Epidermal melanocyte (primary cell): ENCODE results near the gene HIGD1C.
"Not testable (repeated sequence)": the region's sequence is repeated elsewhere in the genome, so short reads cannot be mapped to it uniquely, and the experiment has no call there.

ENCODE experiments used
- DNase-seq: peaks from one replicate; pipeline ENCODE4 v3.0.0; 2011; ENCODE audit warnings: low spot score; ENCODE audit not compliant: insufficient read length

Gene HIGD1C

DNA sequence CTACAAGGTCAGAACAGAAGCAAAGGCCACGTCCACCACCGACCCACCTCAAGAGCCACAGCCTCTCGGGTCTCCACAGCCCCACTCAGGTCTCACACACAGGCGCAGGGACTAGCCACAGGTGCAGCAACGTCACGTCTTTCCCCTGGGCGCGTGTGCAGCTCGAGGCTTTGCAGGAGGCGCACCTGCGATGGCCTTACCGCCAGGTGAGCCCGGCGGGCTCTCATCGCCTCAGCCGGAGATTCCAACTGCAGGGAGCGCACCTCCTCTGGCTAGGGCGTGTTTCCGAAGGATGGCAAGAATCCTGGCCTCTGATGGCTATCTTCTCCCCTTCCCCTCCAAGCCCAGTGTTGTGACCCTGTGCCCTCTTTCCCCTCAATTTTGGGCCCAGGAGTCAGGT, at the start of gene HIGD1C:
Gene HIGD1C, plus strand, starts transcription at position 35 of the 400 bp plus-strand sequence. CDS start 1,455 bp downstream, outside the sequence.
- no peak for DNase-seq

DNA sequence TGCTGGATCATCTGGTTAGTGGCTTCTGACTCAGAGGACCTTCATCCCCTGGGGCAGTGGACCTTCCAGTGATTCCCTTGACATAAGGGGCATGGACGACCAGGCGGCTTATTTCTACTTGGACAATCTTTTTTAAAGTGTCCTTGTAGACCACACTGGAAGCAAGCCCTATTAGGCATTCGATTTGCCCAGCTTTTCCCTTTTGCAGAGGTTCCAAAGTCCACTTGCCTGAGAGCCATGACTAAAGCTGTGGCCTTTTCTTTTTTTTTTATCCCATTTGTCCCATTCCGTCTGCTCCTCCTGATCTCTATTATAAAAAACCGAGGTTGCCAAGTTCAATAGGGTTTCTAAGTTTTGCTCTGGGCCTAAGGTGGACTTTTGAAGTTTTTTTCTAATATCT, 43.9 kb upstream of the HIGD1C start:
- DNase-seq, result not testable (repeated sequence)

DNA sequence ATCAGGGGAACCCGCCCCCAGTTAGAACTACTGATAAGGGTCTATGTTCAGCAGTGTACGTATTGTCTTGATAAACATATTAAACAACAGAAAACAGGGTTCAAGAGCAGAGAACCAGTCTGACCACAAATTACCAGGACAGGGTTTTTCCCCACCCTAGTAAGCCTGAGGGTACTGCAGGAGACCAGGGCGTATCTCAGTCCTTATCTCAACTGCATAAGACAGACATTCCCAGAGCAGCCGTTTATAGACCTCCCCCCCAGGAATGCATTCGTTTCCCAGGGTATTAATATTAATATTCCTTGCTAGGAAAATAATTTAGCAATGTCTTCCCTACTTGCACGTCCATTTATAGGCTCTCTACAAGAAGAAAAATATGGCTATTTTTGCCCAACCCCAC, 40.0 kb upstream of the HIGD1C start:
- not testable (repeated sequence) for DNase-seq

DNA sequence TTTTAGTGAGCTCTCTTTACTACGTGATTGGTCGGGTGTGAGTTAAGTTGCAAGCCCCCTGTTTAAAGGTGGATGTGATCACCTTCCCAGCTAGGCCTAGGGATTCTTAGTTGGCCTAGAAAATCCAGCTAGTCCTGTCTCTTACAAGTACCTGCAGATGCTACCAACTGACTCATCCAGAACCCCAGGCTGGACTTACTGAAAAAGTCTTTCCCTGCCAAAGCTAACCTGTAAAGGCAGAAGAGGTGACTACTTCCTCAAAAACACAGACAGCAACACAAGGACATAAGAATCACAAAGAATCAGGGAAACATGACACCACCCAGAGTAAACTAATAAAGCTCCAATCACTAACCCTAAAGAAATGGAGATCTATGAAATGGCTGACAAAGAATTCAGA, 39.1 kb upstream of the HIGD1C start:
- DNase-seq, result no peak

DNA sequence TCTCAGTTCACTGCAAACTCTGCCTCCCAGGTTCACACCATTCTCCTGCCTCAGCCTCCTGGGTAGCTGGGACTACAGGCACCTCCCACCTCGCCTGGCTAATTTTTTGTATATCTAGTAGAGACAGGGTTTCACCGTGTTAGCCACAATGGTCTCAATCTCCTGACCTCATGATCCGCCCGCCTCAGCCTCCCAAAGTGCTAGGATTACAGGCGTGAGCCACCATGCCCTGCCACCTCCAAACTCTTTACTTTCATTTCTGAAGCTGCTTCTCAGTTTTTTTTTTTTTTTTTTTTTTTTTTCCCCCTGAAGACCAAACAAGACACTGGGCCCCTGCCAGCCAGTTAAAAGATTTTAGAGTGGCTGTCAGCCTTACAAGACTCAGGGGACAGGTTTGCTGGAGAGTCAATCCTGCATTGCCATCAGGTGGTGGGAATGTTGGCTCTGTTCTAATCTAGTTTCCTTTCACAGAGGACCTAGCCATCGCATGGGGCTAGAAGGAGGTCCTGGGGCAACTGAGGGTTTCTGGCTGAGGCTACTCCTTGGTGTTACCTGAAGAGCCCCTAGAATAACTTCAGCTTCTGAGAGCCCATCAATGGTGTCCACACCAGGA, 37.4 kb upstream of the HIGD1C start:
- DNase-seq, result no peak

DNA sequence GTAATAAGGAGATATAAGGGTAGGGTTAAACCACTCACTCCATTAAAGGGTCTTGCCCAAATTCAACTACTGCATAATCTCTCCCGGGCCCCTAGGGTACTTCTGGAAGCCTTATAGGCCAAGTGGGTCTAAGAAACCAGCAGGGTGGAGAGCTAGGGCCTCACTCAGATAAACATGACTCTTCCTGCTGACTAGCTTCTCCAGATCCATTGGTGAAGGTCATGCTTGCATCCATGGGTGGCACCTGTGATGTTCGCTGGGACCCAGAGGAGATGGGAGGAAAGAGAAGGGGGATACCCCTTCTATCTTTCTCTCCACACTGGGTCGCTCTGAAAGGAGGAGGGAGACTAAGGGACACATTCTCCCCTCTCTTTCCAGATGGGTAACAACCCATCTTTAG, 36.1 kb upstream of the HIGD1C start:
- no peak for DNase-seq

DNA sequence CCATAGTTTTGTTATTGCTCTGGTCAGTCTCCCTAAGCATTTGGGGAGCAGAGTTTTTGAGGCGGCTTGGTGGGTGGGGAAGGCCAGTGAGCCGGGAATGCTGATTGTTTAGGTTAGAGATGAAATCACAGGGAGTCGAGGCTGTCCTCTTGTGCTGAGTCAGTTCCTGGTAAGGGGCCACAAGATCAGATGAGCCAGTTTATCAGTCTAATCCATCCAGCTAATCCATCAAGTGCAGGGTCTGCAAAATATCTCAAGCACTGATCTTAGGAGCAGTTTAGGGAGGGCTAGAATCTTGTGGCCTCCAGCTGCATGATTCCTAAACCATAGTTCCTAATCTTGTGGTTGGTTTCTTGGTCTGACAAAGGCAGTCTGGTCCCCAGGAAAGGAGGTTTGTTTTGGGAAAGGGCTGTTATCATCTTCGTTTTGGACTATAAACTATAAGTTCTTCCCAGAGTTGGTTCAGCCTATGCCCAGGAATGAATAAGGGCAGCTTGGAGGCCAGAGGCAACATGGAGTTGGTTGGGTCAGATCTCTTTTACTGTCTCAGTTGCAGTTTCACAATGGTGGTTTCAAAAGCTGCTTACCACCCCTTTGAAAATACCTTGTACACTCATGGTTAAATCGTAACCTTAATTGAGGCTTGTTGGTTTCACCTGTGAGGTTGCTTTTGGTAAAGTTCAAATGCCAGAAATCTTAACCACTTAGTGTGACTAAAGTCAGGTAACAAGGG, 33.6 kb upstream of the HIGD1C start:
- DNase-seq, result no peak

DNA sequence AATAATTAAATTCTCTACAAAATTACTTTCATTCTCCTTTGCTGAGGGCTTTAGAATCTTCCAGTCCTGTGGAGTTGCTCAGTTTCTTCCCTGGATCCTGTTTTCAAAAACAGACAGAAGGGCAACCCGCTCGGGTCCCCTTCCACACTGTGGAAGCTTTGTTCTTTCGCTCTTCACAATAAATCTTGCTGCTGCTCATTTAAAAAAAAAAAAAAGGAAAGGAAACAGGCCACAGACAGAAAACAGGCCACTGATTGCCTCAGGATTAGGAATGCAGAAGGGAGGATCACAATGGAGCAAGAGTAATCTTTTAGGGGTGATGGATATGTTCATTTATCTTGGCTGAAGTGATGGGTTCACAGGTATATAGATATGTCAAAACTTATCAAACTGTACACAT, 29.5 kb upstream of the HIGD1C start:
- peak; percentile 29 for DNase-seq

DNA sequence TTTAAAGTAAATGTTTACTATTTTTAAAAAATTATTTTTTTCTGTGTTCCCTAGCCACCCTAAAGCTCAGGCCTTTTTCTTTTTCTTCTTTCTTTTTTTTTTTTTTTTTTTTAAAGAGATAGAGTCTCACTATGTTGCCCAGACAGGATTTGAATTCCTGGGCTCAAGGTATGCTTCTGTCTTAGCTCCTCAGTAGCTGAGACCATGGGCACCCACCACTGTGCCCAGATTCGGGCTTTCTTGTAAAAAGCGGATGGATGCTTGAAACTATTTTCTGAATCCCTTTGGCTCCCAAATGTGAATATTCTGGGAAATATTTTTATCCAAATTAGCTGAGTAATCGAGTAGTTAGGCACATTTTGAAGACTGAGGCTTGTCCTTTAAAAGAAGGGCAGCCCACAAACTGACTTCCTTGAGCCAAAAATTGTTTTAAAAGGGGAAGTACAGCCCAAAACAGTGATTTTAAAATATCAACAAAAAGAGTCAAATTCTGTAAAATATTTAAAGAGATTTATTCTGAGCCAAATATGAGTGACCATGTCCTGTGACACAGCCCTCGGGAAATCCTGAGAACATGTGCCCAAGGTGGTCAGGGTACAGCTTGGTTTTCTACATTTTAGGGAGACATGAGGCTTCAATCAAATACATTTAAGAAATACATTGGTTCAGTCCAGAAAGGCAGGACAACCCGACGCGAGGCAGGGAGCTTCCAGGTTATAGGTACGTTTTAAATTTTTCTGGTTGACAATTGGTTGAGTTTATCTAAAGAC, 28.8 kb upstream of the HIGD1C start:
- no peak for DNase-seq

DNA sequence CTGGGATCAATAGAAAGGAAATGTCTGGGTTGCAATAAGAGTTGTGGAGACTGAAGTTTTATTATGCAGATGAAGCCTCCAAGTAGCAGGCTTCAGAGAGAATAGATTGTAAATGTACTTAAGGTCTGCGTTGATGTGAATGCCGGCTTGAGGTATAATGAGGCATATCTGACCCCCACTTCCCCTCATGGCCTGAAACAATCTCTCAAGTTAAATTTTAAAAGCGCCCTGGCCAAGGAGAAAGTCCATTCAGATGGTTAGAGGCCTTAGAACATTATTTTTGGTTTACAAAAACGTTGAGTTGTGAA, 28.3 kb upstream of the HIGD1C start:
- DNase-seq, result no peak

DNA sequence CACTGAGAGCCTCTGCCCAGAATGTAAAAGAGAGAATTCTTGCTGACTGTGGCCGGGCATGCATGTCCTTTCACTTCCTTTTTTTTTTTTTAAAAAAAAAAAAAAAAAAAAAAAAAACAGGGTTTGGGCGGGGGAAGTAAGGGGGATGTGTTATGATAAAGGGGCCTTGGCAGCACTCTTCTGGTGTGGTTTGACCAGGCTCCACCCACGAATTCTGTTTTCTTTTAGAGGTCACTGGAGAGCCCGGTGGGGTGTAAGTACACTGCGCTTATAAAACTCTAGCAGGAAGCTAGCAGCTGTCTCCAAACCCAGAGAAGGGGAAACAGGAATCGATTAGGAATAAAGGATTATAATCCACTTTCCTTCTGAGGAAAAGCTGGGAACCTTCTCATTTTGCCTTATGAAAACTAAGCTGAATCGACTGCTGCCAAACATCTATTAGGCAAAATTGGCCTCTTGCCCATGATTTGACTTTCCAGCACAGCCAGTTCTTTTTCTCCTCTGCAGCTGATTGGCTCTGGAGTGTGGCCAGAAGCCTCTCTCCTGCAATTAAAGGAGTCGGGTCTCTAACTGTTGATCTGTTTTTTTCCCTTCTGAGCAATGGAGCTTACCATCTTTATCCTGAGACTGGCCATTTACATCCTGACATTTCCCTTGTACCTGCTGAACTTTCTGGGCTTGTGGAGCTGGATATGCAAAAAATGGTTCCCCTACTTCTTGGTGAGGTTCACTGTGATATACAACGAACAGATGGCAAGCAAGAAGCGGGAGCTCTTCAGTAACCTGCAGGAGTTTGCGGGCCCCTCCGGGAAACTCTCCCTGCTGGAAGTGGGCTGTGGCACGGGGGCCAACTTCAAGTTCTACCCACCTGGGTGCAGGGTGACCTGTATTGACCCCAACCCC, 27.7 kb upstream of the HIGD1C start:
- peak; percentile 36 for DNase-seq

DNA sequence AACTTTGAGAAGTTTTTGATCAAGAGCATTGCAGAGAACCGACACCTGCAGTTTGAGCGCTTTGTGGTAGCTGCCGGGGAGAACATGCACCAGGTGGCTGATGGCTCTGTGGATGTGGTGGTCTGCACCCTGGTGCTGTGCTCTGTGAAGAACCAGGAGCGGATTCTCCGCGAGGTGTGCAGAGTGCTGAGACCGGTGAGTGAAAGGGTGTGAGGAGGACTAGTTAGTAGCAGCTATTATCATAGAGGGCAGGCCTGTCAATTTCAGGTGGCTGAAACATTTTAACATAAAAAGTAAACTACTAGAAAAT, 27.0 kb upstream of the HIGD1C start:
- no peak for DNase-seq

DNA sequence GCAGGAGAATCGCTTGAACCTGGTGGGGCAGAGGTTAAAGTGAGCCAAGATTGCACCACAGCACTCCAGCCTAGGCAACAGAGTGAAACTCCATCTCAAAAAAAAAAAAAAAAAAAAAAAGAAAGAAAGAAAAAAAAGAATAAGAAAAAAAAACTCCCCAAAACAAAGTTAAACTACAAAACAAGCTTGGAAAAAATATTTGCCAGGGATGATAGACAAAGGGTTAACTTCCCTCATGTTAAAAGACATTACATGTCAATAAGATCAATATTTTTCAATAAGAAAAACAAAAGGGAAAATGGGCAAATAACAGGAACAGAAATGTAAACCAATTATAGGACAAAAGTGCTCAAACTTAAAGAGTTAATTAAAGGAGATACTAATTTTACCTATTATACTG, 26.4 kb upstream of the HIGD1C start:
- no peak for DNase-seq

DNA sequence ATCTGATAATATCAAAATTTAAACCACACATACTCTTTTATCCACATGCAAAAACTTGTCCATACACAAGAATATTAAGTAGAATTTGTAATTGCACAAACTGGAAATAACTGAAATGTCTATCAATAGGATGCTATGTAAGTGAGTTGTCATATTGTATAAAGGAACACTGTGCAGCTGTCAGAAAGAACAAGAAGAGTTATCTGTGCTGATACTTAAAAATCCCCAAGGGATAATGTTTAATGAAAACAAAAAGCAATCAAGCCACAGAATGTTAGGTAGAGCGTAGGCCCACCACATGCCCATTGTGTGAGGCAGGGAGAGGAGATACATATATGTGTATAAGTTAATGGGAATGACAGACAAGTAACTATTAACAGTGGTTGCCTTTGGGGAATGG, 25.9 kb upstream of the HIGD1C start:
- DNase-seq, result no peak

DNA sequence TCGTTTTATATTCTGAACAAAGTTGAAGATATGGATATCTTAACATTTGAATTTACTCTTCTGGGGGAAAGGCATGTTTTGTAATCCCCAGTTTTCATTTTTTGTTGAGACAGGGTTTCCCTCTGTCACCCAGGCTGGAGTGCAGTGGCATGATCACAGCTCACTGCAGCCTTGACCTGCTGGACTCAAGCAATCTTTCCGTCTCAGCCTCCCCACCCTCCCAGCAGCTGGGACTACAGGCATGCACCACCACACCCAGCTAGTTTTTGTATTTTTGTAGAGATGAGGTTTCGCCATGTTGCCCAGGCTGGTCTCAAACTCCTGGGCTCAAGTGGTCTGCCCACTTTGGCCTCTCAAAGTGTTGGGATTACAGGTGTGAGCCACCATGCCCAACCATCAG, 25.4 kb upstream of the HIGD1C start:
- not testable (repeated sequence) for DNase-seq

DNA sequence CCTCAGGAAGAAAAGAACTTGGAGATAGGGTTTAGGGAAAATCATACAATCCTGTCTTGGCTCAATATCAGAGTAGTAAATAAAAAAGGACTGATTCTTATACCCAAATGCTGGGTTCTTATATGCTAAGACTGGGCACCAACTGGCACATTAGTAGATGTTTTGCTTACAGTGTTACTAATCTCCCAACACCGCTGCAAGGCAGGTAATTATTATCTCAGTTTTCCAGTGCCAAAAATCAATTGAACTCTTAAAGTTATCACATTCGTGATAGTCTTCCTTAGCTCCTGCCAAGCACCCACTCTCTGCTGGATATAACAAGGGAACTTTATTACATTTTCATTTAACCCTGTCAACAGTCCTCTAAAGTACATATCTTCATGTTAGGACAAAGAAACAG, 25.0 kb upstream of the HIGD1C start:
- DNase-seq, result no peak

DNA sequence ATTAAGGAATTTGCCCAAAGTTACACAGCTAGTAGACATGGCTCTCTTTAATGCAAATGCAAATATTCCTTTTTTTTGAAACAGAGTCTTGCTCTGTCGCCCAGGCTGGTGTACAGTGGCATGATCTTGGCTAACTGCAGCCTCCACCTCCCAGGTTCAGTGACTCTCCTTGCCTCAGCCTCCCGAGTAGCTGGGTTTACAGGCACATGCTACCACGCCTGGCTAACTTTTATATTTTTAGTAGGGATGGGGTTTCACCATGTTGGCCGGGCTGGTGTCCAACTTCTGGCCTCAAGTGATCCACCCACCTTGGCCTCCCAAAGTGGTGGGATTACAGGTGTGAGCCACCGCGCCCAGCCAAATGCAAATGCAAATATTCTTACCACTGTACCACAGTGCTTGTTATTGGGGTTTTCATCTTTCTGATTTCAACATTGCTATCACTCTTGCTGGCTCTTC, 24.5 kb upstream of the HIGD1C start:
- no peak for DNase-seq

DNA sequence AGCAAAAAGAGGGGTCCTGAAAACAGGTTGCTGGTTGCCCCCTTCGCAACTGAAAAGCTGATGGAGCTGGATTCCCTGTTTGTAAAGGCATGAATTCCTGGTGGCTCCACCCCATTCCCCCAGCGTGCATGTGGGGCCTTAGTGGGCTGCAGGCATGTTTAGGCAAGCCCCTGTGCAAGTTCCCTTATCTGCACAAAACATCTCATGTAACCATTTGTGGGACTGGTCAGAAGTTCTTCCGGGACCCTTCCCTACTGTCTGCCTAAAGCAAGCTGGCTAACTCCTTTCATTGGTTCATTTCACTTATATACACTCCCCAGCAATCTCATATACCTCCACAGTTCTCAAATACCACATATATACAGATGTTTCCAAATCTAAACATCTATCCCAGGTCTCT, 24.0 kb upstream of the HIGD1C start:
- DNase-seq, result no peak

DNA sequence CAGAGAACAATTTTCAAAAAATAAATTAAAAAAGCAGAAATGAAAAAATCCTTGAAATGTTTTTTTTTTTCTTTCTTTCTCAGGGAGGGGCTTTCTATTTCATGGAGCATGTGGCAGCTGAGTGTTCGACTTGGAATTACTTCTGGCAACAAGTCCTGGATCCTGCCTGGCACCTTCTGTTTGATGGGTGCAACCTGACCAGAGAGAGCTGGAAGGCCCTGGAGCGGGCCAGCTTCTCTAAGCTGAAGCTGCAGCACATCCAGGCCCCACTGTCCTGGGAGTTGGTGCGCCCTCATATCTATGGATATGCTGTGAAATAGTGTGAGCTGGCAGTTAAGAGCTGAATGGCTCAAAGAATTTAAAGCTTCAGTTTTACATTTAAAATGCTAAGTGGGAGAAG, 22.5 kb upstream of the HIGD1C start:
- DNase-seq, result no peak

DNA sequence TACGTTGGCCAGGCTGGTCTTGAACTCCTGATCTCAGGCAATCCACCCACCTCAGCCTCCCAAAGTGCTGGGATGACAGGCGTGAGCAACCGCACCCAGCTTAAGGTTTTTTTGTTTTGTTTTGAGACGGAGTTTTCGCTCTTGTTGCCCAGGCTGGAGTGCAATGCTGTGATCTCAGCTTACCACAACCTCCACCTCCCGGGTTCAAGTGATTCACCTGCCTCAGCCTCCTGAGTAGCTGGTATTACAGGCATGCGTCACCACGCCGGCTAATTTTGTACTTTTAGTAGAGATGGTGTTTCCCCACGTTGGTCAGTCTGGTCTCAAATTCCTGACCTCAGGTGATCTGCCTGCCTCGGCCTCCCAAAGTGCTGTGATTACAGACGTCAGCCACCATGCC, 21.9 kb upstream of the HIGD1C start:
- not testable (repeated sequence) for DNase-seq

DNA sequence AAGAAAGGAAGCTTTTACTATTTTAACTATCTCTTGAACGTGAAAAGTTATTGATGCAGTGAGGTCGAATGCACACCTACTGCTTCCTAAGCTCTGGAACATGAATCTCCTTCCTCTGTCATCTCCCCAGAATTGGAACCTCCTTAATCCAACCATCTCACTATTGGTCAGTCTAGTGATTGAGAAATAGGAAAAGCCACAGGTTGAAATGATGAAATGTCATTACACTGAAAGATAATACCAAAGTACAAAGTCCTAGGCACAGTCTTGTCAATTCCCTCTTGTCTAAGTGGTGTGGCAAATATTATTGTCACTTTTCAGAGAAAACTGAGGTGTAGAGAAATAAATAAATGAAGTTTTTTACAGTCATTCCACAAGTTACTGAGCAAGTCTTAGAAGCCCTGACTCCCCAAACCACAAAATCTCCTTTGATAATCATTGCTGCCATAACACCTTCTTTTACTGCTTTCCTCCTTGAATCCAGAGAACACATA, 19.5 kb upstream of the HIGD1C start:
- DNase-seq, result no peak
